Breast epithelium (tissue), 3 donors: ENCODE results near the gene PRF1.

Source experiments
- POLR2A ChIP-seq: fragments of 450-650 bp; IDR thresholded peaks from one replicate; pipeline ENCODE4 v1.6.1; 2016; ENCODE audit warnings: antibody characterized with exemption, mild to moderate bottlenecking, moderate library complexity
- TF ChIP-seq, protein P1 (sequence below), 3 donors: fragments of 450-650 bp; IDR thresholded peaks; one replicate each; pipeline ENCODE4 v1.5.1; 2016 to 2017; ENCODE audit warnings: antibody characterized with exemption in 3 of 3, mild to moderate bottlenecking in 3 of 3, moderate library complexity in 3 of 3

DNA sequence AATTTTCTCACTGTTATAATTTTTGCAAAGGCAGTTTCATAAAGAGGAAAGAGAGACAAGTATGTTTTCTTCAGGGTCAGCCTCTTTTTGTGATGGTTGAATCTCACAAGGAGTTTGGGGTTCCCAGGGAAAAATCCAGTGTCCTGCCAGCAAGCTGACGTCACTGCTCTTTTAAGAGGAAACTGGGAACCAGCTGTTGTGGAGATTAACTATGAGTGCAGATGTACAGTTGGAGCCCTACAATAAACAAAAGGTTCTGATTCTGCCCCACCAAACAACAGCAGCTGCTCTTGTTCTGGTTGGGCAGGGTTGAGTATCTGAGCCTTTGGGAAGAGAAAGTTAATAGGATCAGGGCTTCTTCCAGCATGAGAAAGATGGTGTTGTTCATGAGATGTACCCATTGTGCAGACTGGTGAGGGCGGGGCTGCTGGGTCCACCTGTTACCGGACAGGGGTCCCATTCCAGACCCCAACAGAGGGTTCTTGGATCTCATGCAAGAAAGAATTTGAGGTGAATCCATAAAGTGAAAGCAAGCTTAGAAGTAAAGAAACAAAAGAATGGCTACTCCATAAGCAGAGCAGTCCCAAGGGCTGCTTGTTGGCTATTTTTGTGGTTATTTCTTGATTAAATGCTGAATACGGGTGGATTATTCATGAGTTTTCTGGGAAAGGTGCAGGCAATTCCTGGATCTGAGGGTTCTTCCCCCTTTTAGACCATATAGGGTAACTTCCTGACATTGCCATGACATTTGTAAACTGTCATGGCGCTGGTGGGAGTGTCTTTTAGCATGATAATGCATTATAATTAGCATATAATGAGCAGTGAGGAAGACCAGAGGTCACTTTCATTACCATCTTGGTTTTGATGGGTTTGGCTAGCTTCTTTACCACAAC lies 12.5 kb downstream of the PRF1 start:
- TF ChIP-seq, protein P1, sequence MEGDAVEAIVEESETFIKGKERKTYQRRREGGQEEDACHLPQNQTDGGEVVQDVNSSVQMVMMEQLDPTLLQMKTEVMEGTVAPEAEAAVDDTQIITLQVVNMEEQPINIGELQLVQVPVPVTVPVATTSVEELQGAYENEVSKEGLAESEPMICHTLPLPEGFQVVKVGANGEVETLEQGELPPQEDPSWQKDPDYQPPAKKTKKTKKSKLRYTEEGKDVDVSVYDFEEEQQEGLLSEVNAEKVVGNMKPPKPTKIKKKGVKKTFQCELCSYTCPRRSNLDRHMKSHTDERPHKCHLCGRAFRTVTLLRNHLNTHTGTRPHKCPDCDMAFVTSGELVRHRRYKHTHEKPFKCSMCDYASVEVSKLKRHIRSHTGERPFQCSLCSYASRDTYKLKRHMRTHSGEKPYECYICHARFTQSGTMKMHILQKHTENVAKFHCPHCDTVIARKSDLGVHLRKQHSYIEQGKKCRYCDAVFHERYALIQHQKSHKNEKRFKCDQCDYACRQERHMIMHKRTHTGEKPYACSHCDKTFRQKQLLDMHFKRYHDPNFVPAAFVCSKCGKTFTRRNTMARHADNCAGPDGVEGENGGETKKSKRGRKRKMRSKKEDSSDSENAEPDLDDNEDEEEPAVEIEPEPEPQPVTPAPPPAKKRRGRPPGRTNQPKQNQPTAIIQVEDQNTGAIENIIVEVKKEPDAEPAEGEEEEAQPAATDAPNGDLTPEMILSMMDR (IDR thresholded peaks at IDR 0.05) = no peak
- TF ChIP-seq POLR2A = no peak
